IPS-18a (cell line): ENCODE results near the gene PDF.
"Not testable (repeated sequence)": the region's sequence is repeated elsewhere in the genome, so short reads cannot be mapped to it uniquely, and the experiment has no call there.

Experiments
- H3K27ac ChIP-seq: one replicate; pipeline ENCODE4 v1.5.1; 2013; ENCODE audit warnings: low read length
- H3K27me3 ChIP-seq: one replicate; pipeline ENCODE4 v1.6.1; 2013; ENCODE audit warnings: mild to moderate bottlenecking, low read length; ENCODE audit not compliant: control insufficient read depth, insufficient read depth
- H3K36me3 ChIP-seq: one replicate; pipeline ENCODE4 v1.6.1; 2013; ENCODE audit warnings: low read depth, low read length; ENCODE audit not compliant: control insufficient read depth
- H3K4me1 ChIP-seq: one replicate; pipeline ENCODE4 v1.6.1; 2013; ENCODE audit warnings: low read depth, low read length; ENCODE audit not compliant: control insufficient read depth
- H3K4me3 ChIP-seq: one replicate; pipeline ENCODE4 v1.5.1; 2013; ENCODE audit warnings: low read length
- H3K9ac ChIP-seq: one replicate; pipeline ENCODE4 v1.6.1; 2013; ENCODE audit warnings: mild to moderate bottlenecking, low read length, moderate library complexity
- H3K9me3 ChIP-seq: one replicate; pipeline ENCODE4 v1.6.1; 2013; ENCODE audit warnings: low read depth, low read length; ENCODE audit not compliant: control insufficient read depth

PDF gene

GRCh38 chr16:69294051-69294450 lies 36.3 kb downstream of the PDF start:
- Histone ChIP-seq H3K36me3 (no peaks in the 10 kb centered on the region), H3K4me3 (no peak overlapping the region), H3K27ac (no peak overlapping the region), H3K9me3 (no peaks in the 10 kb centered on the region), H3K27me3 (no peaks in the 10 kb centered on the region), H3K4me1 (no peaks in the 10 kb centered on the region), H3K9ac (no peak overlapping the region)

- H3K9ac ChIP-seq, result no peak overlapping the region
- H3K9me3 ChIP-seq, result no peaks in the 10 kb centered on the region
- no peak overlapping the region for H3K4me3 ChIP-seq
- no peaks in the 10 kb centered on the region for H3K36me3 ChIP-seq
- H3K4me1 ChIP-seq, result no peaks in the 10 kb centered on the region
- H3K27ac ChIP-seq, result no peak overlapping the region
- H3K27me3 ChIP-seq, result no peaks in the 10 kb centered on the region
Measured at GRCh38 chr16:69293401-69293800, 37.0 kb downstream of the PDF start.

GRCh38 chr16:69291657-69292056 lies 38.7 kb downstream of the PDF start:
- H3K9ac ChIP-seq, H3K36me3 ChIP-seq, H3K27ac ChIP-seq, H3K9me3 ChIP-seq, H3K4me3 ChIP-seq, H3K4me1 ChIP-seq, H3K27me3 ChIP-seq: not testable (repeated sequence)

- no peaks in the 10 kb centered on the region for H3K4me1 ChIP-seq
- no peak overlapping the region for H3K9ac ChIP-seq
- no peak overlapping the region for H3K27ac ChIP-seq
- H3K36me3 ChIP-seq, result peaks cover 8% of the 10 kb centered on the region
- H3K4me3 ChIP-seq, result no peak overlapping the region
- no peaks in the 10 kb centered on the region for H3K27me3 ChIP-seq
- no peaks in the 10 kb centered on the region for H3K9me3 ChIP-seq
Measured at GRCh38 chr16:69286941-69287713, 43.3 kb downstream of the PDF start.

- Histone ChIP-seq H3K9ac (no peak overlapping the region), H3K9me3 (no peaks in the 10 kb centered on the region), H3K4me3 (no peak overlapping the region), H3K36me3 (peaks cover 8% of the 10 kb centered on the region), H3K27me3 (no peaks in the 10 kb centered on the region), H3K27ac (no peak overlapping the region), H3K4me1 (no peaks in the 10 kb centered on the region)
Measured at GRCh38 chr16:69285240-69285639, 45.1 kb downstream of the PDF start.

- Histone ChIP-seq H3K36me3 (peaks cover 8% of the 10 kb centered on the region), H3K4me1 (no peaks in the 10 kb centered on the region)
Measured at GRCh38 chr16:69283851-69284250, 46.5 kb downstream of the PDF start.

GRCh38 chr16:69277413-69277812 lies 53.0 kb downstream of the PDF start:
- no peak overlapping the region for H3K9ac ChIP-seq
- H3K4me1 ChIP-seq, result no peaks in the 10 kb centered on the region
- H3K9me3 ChIP-seq, result no peaks in the 10 kb centered on the region
- no peaks in the 10 kb centered on the region for H3K27me3 ChIP-seq
- no peak overlapping the region for H3K27ac ChIP-seq
- H3K4me3 ChIP-seq, result no peak overlapping the region
- peaks cover 3% of the 10 kb centered on the region for H3K36me3 ChIP-seq

More at GRCh38 chr16:69283851-69284250, 46.5 kb downstream of the PDF start:
- Histone ChIP-seq H3K9ac (no peak overlapping the region), H3K9me3 (no peaks in the 10 kb centered on the region), H3K27me3 (no peaks in the 10 kb centered on the region), H3K4me3 (no peak overlapping the region), H3K27ac (no peak overlapping the region)
